ENCODE data around the gene PCARE. TPM values are rescaled to one million over a fixed set of nuclear protein-coding genes. Genes with fewer than 3 reads are reported as not detected.

PCARE gene
- total RNA-seq, 2 experiments from 2014 or later: not detected

DNA sequence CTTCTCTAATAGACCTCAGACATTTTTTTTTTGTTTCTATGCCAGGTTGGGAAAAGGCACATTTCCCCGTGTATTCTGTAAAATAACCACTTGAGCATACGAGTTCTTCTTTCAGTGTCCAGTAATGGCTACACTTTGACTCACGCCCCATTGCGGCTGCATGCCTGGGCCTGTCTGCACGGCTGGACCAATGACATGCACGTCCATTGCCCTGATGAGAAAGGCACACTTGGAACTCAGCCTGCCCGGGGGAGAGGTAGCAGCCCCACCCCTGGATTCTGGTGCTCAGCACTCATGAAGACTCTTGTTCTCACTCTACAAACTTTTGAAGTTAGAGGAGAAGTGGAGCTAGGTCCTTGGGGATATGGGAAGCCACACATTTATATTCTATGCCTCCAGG is 5.8 kb downstream of the PCARE start:
- Mint-ChIP-seq H3K9me3 (ENCODE audit: insufficient read depth) (no peaks in the 10 kb centered on the region), H3K27me3 (ENCODE audit: low read depth) (no peaks in the 10 kb centered on the region), H3K36me3 (ENCODE audit: low read depth) (no peaks in the 10 kb centered on the region), H3K4me3 (no peak overlapping the region), H3K27ac (no peak overlapping the region), H3K4me1 (ENCODE audit: low read depth) (no peaks in the 10 kb centered on the region)
- ChIA-PET POLR2A (no interaction called here), CTCF (interaction anchor here (1.0 kb wide), 1 partner anchor 53 kb away, joined by 3 read pairs; no protein-coding TSS in a partner anchor)
- DNase-seq: no peak
- ATAC-seq: no peak

DNA sequence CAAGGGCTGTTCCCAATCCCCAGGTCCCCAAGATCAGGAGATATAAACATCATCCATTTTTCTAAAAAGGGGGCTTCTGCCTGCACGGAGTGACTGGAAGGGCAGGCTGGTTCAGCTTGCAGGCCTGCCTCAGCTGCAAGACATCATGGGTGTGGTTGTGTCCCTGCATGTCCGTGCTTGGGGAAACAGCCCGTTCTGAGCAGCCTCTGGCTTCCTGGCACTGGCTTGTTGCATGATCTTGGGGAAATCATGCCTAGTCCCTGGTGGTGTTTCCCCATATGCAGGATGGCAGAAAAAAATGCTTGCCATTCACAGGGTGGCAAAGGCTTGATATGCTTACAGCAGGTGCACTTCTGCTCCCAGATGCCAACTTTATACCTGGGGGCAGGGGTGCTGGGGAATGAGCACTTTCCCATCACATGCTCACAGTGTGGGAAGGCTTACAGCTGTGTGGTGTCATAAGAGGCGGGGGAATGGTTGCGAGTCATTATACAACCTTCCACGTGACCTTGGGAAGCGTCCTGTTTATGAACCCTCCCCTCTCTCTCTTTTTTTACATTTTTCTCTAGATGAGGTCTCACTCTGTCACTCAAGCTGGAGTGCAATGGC is 7.2 kb downstream of the PCARE start:
- H3K36me3 Mint-ChIP-seq (ENCODE audit: low read depth): no peaks in the 10 kb centered on the region
- no peaks in the 10 kb centered on the region for H3K4me1 Mint-ChIP-seq (ENCODE audit: low read depth)
- DNase-seq (no peak), ATAC-seq (no peak)
- POLR2A ChIA-PET: no interaction called here
- no peak overlapping the region for H3K27ac Mint-ChIP-seq
- H3K9me3 Mint-ChIP-seq (ENCODE audit: insufficient read depth): no peaks in the 10 kb centered on the region
- CTCF ChIA-PET: no interaction called here
- H3K4me3 Mint-ChIP-seq: no peak overlapping the region
- no peaks in the 10 kb centered on the region for H3K27me3 Mint-ChIP-seq (ENCODE audit: low read depth)

DNA sequence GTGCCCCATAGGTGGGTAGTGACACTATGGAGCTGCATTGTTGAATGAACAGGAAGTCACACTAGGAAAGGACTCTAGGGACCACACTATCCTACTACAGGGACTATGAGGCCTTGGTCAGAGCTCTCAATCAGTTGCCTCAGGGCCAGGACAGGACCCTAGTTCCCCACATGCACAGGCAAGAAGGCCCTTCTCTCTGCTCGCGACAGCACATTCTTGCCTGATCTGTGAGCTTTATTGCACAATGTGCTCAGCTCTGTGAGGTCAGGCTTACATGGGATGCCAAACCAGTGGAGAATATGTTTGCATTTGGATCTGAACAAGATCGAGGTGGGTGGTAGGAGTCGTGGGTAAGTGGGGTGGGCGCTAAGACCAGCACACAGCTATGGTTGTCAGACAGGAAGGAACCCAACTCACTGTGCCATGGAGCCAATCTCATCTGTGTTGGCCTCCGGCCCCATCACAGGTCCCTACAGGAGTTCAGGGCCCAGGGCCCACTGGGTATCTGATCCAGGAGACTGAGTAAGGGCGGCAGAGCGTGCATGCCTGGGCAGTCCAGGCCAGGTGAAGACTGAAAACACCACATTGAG is 8.0 kb downstream of the PCARE start:
- Mint-ChIP-seq H3K36me3 (ENCODE audit: low read depth) (no peaks in the 10 kb centered on the region), H3K4me3 (no peak overlapping the region), H3K9me3 (ENCODE audit: insufficient read depth) (no peaks in the 10 kb centered on the region), H3K27ac (no peak overlapping the region), H3K4me1 (ENCODE audit: low read depth) (no peaks in the 10 kb centered on the region), H3K27me3 (ENCODE audit: low read depth) (no peaks in the 10 kb centered on the region)
- ChIA-PET CTCF (no interaction called here), POLR2A (no interaction called here)
- ATAC-seq (no peak), DNase-seq (no peak)

DNA sequence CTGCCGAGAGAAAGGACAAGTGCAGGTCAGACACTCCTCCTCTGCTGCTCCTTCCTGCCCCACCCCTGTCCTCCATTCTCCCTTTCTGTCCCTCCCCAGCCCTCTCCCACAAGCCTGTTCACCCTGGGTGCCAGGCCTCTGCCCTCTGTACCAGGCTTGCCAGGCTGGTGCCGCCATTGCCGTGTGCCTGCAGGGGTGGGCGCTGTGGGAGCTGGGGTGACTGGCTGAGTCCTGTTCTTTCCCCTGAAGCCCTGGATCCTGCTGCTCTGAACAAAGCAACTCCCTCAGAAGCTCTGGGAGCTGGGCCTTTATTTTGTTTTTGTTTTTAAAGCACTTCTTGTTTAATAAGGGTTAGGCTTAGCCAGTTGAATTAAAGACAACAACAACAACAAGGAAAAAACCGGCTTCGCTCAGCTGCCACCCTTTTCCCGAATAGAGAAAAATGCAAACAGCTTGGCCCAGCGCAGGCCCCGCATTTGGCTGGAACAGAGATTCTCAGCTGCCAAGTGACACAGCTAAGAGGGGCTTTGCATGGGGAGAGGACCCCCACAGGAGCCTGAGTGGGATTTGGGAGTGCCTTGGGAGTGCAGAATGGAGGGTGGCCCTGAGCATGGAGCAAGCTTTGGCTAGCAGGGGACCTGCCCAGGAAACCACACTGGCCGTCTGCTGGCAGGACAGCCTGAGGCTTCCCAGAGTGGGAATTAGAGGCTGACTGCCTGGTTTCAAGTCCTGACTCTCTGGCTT is 9.1 kb downstream of the PCARE start:
- no peaks in the 10 kb centered on the region for H3K4me1 Mint-ChIP-seq (ENCODE audit: low read depth)
- POLR2A ChIA-PET: no interaction called here
- H3K9me3 Mint-ChIP-seq (ENCODE audit: insufficient read depth): no peaks in the 10 kb centered on the region
- ATAC-seq: no peak
- H3K36me3 Mint-ChIP-seq (ENCODE audit: low read depth): no peaks in the 10 kb centered on the region
- H3K27me3 Mint-ChIP-seq (ENCODE audit: low read depth): no peaks in the 10 kb centered on the region
- no peak for DNase-seq
- CTCF ChIA-PET: no interaction called here
- no peak overlapping the region for H3K4me3 Mint-ChIP-seq
- H3K27ac Mint-ChIP-seq: no peak overlapping the region

DNA sequence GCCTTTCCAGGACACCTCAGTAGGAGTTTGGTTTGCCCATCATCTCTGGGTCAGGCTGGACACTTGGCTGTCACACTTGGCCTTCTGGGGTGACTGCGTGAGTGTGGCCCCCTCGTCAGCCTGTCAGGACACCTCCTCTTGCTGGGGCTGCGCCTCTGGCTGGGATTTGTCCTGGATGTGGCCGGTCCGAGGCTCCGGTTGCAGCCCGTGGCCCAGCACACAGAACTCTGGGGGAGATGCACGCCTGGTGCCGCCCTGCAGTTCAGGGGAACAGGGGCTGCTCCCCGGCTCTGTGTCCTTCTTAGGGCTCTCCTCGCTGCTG is 9.6 kb downstream of the PCARE start:
- POLR2A ChIA-PET: no interaction called here
- DNase-seq (no peak), ATAC-seq (no peak)
- no peaks in the 10 kb centered on the region for H3K4me1 Mint-ChIP-seq (ENCODE audit: low read depth)
- no peak overlapping the region for H3K4me3 Mint-ChIP-seq
- no peak overlapping the region for H3K27ac Mint-ChIP-seq
- no peaks in the 10 kb centered on the region for H3K9me3 Mint-ChIP-seq (ENCODE audit: insufficient read depth)
- no peaks in the 10 kb centered on the region for H3K27me3 Mint-ChIP-seq (ENCODE audit: low read depth)
- CTCF ChIA-PET: no interaction called here
- H3K36me3 Mint-ChIP-seq (ENCODE audit: low read depth): no peaks in the 10 kb centered on the region

DNA sequence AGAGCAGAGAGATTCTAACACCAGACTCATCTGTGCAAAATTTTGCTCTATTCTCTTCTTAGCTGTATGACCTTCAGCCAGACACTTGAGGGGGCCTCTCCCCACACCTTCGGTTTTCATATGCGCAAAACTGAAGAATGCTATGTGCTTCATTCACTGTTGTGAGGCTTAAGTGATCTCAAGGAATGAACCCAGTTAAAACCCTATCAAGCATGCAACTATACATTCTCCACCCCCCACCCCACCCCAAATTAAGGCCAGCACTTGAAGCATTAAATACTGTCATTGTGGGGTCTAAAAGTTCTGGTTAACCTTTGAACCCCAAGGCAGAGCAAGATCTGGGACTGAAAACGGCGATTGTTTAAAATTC is 10.0 kb downstream of the PCARE start:
- Mint-ChIP-seq H3K4me3 (no peak overlapping the region), H3K36me3 (ENCODE audit: low read depth) (no peaks in the 10 kb centered on the region)
- DNase-seq: no peak

DNA sequence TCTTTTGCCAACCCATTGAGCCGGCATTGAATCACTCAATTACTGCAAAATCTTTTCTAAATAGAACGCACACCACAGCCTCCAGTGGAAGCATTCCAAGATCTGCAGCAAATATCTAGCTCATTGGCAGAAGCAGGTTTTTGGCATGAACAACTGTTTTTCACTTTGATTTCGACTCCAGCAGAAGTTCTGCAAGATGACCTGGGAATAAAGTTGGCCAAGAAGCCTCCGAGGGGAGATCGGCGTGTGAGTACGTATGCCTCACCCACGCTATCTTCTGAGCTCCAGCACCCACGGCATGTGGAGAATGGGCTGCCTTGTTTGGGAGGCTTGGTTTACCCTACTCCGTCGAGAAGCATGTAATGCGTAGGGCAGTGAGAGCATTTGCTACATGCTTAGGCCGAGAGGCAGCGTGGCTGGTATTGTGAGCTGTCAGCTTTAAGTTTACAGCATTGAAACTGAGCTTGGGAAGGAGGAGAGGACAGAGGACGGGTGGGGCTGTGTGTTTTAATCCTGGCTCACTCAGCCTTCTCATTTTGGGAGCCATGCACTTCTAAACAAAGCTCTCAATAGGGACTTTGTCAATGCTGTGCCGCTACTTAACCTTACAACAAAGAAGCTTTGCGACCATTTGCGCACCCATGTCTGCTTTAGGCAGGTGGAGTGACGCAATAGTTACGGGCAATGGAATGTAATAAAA is 10.5 kb downstream of the PCARE start:
- Mint-ChIP-seq H3K27ac (no peak overlapping the region), H3K36me3 (ENCODE audit: low read depth) (no peaks in the 10 kb centered on the region), H3K27me3 (ENCODE audit: low read depth) (no peaks in the 10 kb centered on the region), H3K9me3 (ENCODE audit: insufficient read depth) (no peaks in the 10 kb centered on the region), H3K4me1 (ENCODE audit: low read depth) (no peaks in the 10 kb centered on the region), H3K4me3 (no peak overlapping the region)
- POLR2A ChIA-PET: no interaction called here
- CTCF ChIA-PET: interaction anchor here (1.1 kb wide), 1 partner anchor 13 kb away, joined by 3 read pairs; no protein-coding TSS in a partner anchor
- no peak for ATAC-seq
- no peak for DNase-seq

More for the DNA sequence above, 10.0 kb downstream of the PCARE start:
- Mint-ChIP-seq H3K27me3 (ENCODE audit: low read depth) (no peaks in the 10 kb centered on the region), H3K27ac (no peak overlapping the region), H3K9me3 (ENCODE audit: insufficient read depth) (no peaks in the 10 kb centered on the region), H3K4me1 (ENCODE audit: low read depth) (no peaks in the 10 kb centered on the region)
- ChIA-PET POLR2A (no interaction called here), CTCF (interaction anchor here (1.1 kb wide), 1 partner anchor 14 kb away, joined by 3 read pairs; no protein-coding TSS in a partner anchor)
- no peak for ATAC-seq

DNA sequence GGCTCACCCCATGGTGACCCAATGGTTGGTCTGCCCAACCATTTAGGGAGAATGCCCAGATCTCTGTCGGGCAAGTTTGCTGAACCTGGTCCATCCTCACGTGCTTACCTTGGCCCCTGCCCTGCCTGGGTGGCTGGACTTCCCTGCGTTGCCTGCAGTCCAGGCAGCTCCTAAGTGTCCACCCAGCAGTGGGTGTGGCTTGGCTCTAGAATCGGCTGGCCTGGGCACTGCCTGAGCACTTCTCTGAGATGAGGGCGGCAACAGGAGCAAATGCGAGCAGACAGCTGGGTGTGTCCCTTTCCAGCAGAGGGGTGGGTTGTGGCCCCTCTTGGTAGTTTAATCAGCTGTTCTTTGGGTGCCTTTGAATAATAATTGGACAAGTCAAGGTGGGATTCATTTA is 11.3 kb downstream of the PCARE start:
- Mint-ChIP-seq H3K36me3 (ENCODE audit: low read depth) (no peaks in the 10 kb centered on the region), H3K4me1 (ENCODE audit: low read depth) (no peaks in the 10 kb centered on the region), H3K9me3 (ENCODE audit: insufficient read depth) (no peaks in the 10 kb centered on the region), H3K4me3 (no peak overlapping the region), H3K27ac (no peak overlapping the region), H3K27me3 (ENCODE audit: low read depth) (no peaks in the 10 kb centered on the region)
- CTCF ChIA-PET: no interaction called here
- DNase-seq (no peak), ATAC-seq (no peak)
- POLR2A ChIA-PET: no interaction called here

DNA sequence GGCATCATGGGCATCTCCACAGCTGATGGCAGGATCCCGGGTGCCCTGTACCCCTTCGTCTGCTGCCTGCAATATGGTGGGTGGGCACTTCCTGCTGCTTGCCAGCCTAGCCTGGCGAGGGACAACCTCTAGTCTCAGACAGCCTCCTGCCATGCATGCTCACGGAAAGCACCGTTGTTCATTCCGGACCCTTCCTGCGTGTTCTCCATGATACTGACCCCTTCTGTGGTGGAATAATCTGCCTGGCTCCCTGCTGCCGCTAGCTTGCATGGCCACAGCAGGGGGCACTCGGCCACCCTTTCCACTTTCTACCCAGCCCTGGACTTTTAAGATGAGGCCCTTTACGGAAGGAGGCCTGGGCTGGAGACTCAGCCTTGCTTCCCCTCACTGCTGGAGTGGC is 12.0 kb downstream of the PCARE start:
- Mint-ChIP-seq H3K27me3 (ENCODE audit: low read depth) (no peaks in the 10 kb centered on the region), H3K4me3 (no peak overlapping the region), H3K27ac (no peak overlapping the region), H3K36me3 (ENCODE audit: low read depth) (no peaks in the 10 kb centered on the region), H3K4me1 (ENCODE audit: low read depth) (no peaks in the 10 kb centered on the region), H3K9me3 (ENCODE audit: insufficient read depth) (no peaks in the 10 kb centered on the region)
- no peak for DNase-seq
- CTCF ChIA-PET: no interaction called here
- ATAC-seq: no peak
- POLR2A ChIA-PET: no interaction called here

DNA sequence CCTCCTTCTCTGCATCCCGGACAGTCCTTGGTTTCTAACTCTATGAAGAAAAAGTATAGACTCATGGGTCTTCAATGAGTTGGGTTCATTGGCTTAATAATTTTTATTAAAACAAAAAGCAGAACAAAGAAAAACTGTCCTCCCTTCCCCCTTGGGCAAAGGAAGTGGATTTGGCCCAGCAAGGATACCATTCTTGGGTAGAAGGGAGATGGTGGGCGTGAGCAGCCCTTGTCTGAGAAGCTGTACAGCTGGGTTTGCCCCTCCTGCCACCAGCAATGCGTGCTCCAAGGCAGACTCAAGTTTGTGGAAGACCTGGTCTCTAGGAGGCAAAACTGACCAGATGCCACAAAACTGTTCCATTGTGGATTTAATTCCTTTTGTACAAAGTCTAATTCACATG is 12.7 kb downstream of the PCARE start:
- Mint-ChIP-seq H3K4me1 (ENCODE audit: low read depth) (no peaks in the 10 kb centered on the region), H3K27ac (no peak overlapping the region), H3K9me3 (ENCODE audit: insufficient read depth) (no peaks in the 10 kb centered on the region), H3K36me3 (ENCODE audit: low read depth) (no peaks in the 10 kb centered on the region), H3K27me3 (ENCODE audit: low read depth) (no peaks in the 10 kb centered on the region), H3K4me3 (no peak overlapping the region)
- POLR2A ChIA-PET: no interaction called here
- no peak for DNase-seq
- CTCF ChIA-PET: no interaction called here
- ATAC-seq: no peak

DNA sequence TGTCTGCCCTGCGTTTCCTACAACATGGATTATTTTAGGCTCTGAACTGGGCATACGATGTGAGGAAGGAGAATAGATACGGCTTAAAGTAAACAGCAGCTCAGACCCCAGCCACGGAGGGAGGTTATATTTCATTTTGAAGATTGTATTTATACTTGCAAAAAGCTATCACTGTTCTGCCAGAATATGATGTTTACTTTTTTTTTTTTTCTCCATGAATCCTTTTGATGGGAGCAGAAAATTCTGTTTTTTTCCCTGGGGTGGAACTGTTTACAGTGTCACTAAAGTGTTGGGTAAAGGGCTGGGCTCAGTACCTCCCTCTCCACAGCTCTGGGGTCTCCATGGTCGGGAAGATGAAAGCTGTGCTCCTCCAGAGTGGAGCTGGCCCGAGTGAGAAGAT is 13.1 kb downstream of the PCARE start:
- H3K27ac Mint-ChIP-seq: no peak overlapping the region
- no peaks in the 10 kb centered on the region for H3K27me3 Mint-ChIP-seq (ENCODE audit: low read depth)
- no peaks in the 10 kb centered on the region for H3K36me3 Mint-ChIP-seq (ENCODE audit: low read depth)
- DNase-seq (no peak), ATAC-seq (no peak)
- H3K4me1 Mint-ChIP-seq (ENCODE audit: low read depth): no peaks in the 10 kb centered on the region
- ChIA-PET POLR2A (no interaction called here), CTCF (no interaction called here)
- H3K4me3 Mint-ChIP-seq: no peak overlapping the region
- no peaks in the 10 kb centered on the region for H3K9me3 Mint-ChIP-seq (ENCODE audit: insufficient read depth)

DNA sequence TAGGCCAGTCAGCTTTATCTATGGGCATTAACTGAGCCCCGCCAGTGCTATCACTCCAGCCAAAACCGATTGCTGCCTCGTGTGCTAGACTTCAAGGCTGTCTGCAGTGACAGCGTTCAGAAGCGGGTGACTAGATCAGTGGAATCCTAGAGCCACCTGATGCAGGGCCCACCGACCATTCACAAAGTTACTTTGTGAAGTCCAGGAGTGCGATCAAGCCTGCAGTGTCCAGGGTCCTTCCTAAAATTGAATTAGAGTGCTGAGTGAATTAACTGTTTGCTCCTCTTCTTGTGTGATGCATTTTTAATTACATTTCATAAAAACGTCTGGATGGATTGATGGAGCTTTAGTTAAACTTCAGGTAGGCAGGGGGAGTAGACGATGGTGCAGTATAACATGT is 13.9 kb downstream of the PCARE start:
- H3K27me3 Mint-ChIP-seq (ENCODE audit: low read depth): no peaks in the 10 kb centered on the region
- ChIA-PET POLR2A (no interaction called here), CTCF (no interaction called here)
- no peaks in the 10 kb centered on the region for H3K4me1 Mint-ChIP-seq (ENCODE audit: low read depth)
- H3K4me3 Mint-ChIP-seq: no peak overlapping the region
- DNase-seq: no peak
- no peak for ATAC-seq
- no peaks in the 10 kb centered on the region for H3K9me3 Mint-ChIP-seq (ENCODE audit: insufficient read depth)
- H3K27ac Mint-ChIP-seq: no peak overlapping the region
- no peaks in the 10 kb centered on the region for H3K36me3 Mint-ChIP-seq (ENCODE audit: low read depth)
